GM18505 (cell line): ENCODE results near the gene CISD1.

ENCODE experiments used
- ATAC-seq: cut with Tn5 transposase; IDR thresholded peaks from one replicate; pipeline ENCODE4 v1.9.1; 2021; ENCODE audit not compliant: unreplicated experiment
- POLR2A ChIP-seq: IDR thresholded peaks from 4 replicates; pipeline ENCODE4 v1.6.1; 2011; ENCODE audit warnings: borderline replicate concordance; ENCODE audit not compliant: insufficient read depth, insufficient read length; ENCODE audit errors: extremely low read depth

The CISD1 gene

GRCh38 chr10:58269782-58270290 is 874 bp downstream of the CISD1 start:
- no peak for ATAC-seq
- no peak for TF ChIP-seq POLR2A

- no peak for ATAC-seq
- no peak for TF ChIP-seq POLR2A
Measured at GRCh38 chr10:58275261-58275660, 6.3 kb downstream of the CISD1 start.

- no peak for ATAC-seq
- TF ChIP-seq POLR2A = no peak
Measured at GRCh38 chr10:58275908-58276307, 6.9 kb downstream of the CISD1 start.

- ATAC-seq = no peak
- TF ChIP-seq POLR2A = no peak
Measured at GRCh38 chr10:58278274-58278961, 9.5 kb downstream of the CISD1 start.

DNA sequence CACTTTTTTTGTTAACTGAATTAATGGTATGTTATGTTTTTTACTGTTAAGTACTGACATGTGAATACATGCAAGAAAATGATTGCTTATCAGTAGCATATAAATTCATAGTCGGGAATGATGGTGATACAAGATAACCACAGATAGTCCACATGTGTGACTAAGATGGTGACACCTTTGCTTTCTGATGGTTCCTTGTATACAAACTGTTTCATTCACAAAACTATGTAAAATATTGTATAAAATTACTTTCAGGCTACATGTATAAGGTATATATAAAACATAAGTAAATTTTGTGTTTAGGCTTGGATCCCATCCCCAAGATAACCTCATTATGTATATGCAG is 10.0 kb downstream of the CISD1 start:
- ATAC-seq = no peak
- TF ChIP-seq POLR2A = no peak

DNA sequence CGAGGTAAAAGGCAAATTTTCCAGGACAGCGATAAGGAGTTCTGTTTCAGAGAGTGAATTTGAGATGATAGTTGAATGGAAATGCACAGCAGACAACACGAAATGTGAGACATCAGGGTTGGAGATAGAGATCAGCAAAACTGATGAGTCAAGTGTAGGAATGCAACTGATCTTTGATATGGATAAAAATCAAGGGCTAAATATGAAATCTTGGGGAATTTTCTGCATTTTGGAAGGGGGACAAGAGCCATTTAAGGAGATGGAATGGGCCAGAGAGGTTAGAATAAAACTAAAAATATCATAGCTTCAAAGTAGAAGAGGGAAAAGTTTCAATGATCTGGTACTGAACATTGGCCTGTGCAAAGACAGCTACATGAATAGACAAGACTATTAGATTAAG is 11.5 kb downstream of the CISD1 start:
- no peak for TF ChIP-seq POLR2A
- ATAC-seq = no peak

DNA sequence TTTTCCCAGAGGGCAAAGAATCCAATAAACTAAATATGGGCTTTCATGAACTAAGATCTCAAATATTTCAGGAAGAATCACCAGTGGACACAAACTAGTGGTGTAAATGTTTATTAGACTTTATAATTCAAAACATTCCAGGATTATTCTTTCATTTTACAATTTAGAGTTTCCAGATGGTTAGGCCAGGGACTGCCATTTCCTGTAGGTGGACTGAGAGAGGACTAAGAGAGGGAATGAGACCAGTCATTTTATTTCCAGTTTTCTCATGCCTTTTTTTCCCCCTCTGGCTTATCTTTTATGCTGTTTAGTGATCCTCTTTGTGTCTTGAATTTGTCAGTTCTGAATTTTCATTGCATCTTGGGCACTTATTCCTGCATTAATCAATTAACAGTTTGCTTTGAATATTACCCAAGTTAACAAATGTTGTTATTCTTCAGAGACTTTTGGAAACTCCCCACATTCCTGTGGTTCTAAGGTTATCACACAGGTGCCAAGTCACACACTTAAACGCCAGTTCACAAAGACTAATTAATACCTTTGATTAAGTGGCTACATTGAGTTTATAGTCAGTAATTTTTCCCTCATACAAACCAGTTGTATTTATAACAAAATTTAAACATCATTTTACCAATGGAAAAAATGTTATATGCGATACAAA is 12.3 kb downstream of the CISD1 start:
- no peak for TF ChIP-seq POLR2A

GRCh38 chr10:58282615-58283014 is 13.7 kb downstream of the CISD1 start:
- ATAC-seq = peak; percentile 99
- no peak for TF ChIP-seq POLR2A

More for the DNA sequence above, 12.3 kb downstream of the CISD1 start:
- ATAC-seq = no peak

- TF ChIP-seq POLR2A = no peak
- ATAC-seq = peak; percentile 86
Measured at GRCh38 chr10:58291538-58292174, 22.7 kb downstream of the CISD1 start.

GRCh38 chr10:58293989-58294388 is 25.0 kb downstream of the CISD1 start:
- no peak for TF ChIP-seq POLR2A
- ATAC-seq = no peak

- TF ChIP-seq POLR2A = no peak
- ATAC-seq = peak; percentile 90
Measured at GRCh38 chr10:58299580-58299979, 30.6 kb downstream of the CISD1 start.

GRCh38 chr10:58300676-58301075 is 31.7 kb downstream of the CISD1 start:
- no peak for TF ChIP-seq POLR2A
- no peak for ATAC-seq

GRCh38 chr10:58302254-58302653 is 33.3 kb downstream of the CISD1 start:
- ATAC-seq = no peak
- TF ChIP-seq POLR2A = no peak
